Activated T-cell treated with anti-CD3 and anti-CD28 coated beads for 4 hours (primary cell): ENCODE data around the gene SAMD3.
"Not testable (repeated sequence)": the region's sequence is repeated elsewhere in the genome, so short reads cannot be mapped to it uniquely, and the experiment has no call there.

Experiments used
- DNase-seq: peaks from one replicate; pipeline ENCODE4 v3.0.0-alpha.2; 2020

SAMD3 gene, protein sequence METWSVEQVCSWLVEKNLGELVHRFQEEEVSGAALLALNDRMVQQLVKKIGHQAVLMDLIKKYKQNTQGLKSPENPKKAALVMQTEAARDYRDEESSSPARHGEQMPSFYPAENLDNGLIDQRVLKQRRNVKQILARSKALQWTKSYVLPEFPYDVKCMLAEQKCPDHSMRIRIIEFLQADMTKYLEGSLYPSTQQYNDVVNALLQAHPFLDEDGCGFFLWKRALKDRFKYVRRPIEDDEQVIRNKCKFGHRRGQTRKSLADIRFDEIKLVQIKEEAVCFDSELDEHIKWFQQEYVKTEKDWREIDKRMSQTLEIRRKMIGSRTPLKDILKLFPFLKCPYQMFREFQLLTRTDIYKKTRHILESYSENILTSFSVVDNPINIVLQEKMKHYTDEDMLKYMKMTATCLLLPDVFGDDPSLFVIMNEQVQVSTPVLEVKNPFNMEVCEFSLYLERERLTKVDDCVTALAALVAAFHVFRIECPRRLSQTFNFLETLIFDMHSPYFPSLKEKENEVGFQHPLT

DNA sequence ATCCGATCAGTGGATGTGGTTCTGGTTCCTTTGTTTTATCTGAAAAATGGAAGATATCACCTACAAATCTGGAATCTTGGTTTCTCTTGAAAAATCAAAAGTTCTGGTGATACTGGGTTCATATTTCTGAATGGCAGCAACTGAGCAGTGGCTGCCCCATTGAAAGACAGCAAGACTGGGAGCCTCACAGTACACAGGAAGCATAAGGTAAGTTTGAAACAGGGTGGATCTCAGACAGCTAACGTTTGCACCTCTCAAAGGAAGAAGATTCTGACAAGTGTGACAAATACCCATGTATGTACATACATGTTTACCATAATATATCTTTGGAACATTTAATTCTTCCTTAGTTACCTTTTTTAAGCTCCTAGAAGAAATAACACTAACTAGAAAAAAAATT, at the start of gene SAMD3:
SAMD3 (minus strand) TSS at position 177 of the 400 bp plus-strand sequence. CDS start 7,678 bp downstream, outside the sequence.
- no peak for DNase-seq

- DNase-seq: no peak
Measured at GRCh38 chr6:130269969-130270635, 47.4 kb upstream of the SAMD3 start.

GRCh38 chr6:130265553-130265952, 42.8 kb upstream of the SAMD3 start:
- DNase-seq: not testable (repeated sequence)

- DNase-seq: no peak
Measured at GRCh38 chr6:130262008-130262407, 39.3 kb upstream of the SAMD3 start.

DNA sequence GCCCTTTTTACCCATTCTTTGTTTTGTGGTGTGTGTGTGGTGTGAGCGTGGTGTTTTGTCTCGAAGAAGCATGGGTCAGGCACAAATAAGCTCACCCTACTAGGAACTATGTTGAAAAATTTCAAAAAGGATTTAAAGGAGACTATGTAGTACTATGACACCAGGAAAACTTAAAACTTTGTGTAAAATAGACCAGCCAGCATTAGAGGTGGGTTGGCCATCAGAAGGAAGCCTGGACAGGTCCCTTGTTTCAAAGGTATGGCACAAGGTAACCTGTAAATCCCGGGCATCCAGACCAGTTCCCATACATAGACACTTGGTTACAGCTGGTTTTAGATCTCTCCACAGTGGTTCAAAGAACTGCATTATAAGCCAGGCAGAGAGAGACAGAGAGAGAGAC, 38.8 kb upstream of the SAMD3 start:
- DNase-seq: not testable (repeated sequence)

DNA sequence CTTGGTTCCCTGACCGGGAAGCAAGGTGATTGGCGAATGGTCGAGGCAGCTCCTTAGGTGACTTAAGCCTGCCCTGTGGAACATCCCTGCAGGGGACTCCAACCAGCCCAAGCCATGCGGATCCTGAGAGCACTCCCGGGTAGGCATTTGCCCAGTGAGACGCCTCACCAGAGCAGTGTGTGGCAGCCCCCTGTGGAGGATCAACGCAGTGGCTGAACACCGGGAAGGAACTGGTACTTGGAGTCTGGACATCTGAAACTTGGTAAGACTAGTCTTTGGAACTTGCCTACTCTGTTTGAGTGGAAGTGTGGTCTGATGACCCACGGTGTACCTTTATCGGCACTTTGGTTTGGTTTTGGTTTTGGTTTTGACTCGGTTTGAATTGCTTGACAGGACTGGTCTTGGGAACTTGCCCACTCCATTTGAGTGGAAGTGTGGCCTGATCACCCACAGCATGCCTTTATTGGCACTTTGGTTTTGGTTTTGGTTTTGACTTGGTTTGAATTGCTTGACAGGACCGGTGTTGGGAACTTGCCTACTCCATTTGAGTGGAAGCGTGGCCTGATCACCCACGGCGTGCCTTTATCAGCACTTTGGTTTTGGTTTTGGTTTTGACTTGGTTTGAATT, 38.0 kb upstream of the SAMD3 start:
- peak; percentile 3 for DNase-seq

GRCh38 chr6:130260050-130260462, 37.3 kb upstream of the SAMD3 start:
- not testable (repeated sequence) for DNase-seq

GRCh38 chr6:130259557-130259956, 36.8 kb upstream of the SAMD3 start:
- no peak for DNase-seq

GRCh38 chr6:130259140-130259539, 36.4 kb upstream of the SAMD3 start:
- no peak for DNase-seq

DNA sequence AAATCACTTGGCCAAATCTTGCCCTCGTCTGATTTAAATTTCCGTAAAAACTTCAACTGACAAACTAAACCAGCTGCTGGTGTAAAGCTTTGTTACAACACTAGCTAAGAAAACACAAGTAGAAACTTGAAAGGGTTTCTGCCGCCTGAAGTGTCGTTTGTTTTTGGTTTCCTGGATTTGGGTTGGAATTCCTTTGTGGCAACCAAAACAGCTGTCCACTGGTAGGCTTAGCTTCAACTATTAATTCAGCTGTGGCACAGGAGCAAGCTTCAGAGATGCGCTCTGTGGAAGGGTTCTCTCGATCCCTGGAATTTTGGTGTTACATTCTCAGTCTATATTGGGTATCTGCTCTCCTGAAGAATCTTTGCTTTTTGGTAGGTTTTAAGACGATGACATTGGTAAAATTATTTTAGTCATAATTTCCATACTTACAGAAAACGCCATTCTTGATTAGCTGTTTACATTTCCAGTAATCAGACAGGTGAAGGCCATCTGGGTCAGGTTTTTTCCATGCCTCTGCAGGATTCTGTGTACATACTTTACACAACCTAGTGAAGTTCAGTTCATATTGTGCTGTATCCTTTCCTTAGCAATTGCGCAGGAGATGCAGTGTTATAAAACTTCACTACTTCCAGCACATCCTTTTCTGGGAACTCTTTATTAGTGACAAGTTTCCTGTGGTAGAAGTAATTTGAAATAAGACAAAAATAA, 29.9 kb upstream of the SAMD3 start:
- no peak for DNase-seq

DNA sequence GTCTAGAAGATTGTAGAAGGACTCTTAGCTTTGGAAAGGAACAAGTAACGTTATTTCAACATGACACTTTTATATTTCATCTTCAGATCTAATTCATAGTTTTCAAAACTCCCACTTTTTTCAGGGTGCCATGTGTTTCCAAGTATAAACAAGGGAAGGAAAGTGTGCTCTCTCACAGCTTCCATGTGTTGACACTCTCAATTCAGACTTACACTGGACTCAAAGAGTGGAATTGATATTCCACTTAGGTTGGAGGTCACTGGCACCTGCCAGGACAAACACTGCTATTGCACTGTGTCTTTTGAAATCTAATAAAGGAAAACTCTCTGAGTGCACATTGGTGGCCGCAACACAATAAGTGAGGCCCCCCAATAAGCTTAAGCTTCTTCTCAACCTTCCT, 22.5 kb upstream of the SAMD3 start:
- DNase-seq: no peak

- DNase-seq: no peak
Measured at GRCh38 chr6:130244728-130245127, 22.0 kb upstream of the SAMD3 start.

DNA sequence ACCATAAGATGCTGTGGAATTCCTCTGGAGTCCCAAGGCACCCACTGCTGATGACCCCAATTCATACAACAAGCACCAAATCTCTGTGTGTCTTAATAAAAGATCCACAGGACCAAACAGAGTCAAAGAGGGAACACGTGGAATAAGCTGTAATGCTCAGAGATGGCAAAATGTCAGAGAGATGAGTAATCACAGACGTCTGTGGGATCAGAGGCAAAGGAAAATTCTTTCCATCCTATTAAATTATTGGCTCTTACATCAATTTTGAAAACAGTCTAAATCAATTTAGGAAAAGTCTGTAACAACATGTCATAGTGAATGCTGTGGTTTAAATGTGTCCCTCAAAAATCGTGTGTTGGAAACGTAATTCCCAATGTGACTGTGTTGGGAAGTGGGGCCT, 17.5 kb upstream of the SAMD3 start:
- no peak for DNase-seq

GRCh38 chr6:130239755-130240154, 17.0 kb upstream of the SAMD3 start:
- no peak for DNase-seq

DNA sequence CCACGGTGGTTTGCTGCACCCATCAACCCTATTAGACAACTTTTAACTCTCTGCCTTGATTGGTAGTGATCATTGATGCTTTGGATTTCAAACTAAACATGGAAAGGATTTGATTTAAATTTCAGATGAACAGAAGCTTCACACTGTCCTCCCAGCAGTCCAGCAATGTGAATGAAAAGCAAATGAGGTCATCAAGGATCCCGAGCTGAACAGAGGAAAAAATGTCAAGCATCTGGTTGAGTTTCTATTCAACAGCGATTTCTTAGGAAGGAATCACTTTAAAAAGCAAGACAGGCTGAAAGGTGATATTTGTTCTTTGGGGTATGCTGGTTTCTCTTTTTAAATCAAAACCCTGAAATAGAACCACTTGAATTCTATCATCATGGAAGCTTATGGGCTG, 10.6 kb upstream of the SAMD3 start:
- no peak for DNase-seq

GRCh38 chr6:130230531-130230930, 7.8 kb upstream of the SAMD3 start:
- not testable (repeated sequence) for DNase-seq

DNA sequence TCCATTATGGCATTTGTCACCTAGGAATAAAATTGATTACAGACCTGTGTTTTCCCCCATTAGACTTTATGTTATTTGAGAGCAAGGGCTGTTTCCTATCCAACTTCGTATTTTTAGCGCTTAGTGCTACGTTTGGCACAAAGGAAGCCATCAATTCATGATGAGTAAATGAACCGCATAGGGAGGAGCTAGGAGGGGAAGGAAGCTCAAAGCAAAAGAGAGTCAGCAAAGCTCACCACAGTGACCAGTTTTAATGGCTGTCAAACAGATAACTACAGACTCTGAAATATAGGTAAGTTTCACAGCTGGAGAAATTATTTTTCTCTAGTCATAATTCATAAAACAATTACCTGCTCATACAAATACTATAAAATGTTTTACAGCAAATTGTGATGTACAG, 6.9 kb upstream of the SAMD3 start:
- no peak for DNase-seq

DNA sequence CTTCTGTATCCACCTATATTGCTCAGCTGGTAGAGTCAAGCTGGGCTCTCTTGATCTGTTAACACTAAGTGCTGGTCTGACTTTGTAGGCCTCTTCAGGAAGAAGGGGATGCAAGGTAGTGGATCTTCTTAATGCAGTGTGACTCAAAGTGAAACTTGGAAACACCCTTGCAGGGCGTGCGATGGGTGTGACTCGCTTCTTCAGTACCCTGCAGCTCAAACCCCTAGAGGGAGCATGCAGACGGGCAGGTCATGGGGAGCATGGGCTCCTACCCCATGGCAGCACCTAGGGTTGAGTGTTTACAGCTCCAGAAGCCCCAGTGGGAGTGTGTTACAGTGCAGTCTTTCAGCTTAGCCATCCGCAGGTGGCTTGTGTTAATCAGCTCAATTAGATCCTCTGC, 757 bp upstream of the SAMD3 start:
- peak; percentile 49 for DNase-seq

- DNase-seq: no peak
Measured at GRCh38 chr6:130218134-130218533, 4.6 kb downstream of the SAMD3 start.

- DNase-seq: no peak
Measured at GRCh38 chr6:130216620-130217019, 6.1 kb downstream of the SAMD3 start.

- DNase-seq: peak; percentile 27
Measured at GRCh38 chr6:130215526-130215925, 7.2 kb downstream of the SAMD3 start.

DNA sequence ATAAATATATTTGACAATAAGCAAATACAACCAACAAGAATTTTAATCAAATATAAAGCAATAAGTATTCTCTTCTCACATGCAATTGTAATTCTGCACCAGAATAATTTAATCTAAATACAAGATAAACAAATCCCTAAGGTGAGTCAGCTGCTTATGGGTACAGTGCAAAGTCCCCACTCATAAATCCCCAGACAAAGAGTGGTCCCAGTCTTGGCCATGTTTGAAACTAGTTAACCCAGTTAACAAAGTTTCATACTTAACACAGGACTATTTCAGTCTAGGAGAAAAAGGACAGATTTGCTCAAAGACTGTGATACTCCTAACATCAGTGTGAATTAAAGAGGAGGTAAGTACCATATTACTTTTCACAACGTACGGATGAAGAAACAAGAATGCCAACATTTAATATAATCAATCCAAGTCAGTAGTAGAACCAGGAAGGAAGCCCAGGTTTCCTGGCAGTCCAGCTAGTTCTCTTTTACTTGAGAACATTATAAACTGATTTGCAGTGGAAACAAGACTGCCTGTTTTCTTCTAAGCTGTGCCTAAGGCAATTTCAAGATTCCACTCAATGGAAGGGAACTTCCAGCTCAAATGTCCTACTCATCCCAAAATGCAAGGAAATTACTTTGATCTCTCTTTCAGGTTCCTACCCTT, 10.4 kb downstream of the SAMD3 start:
- DNase-seq: no peak
